G401.6 (cell line): ENCODE measurements around the gene P3H2.
A peak's percentile ranks its signal among the peaks of the same experiment; 100 is the strongest.

Experiments
- FAIRE-seq: peaks from 2 replicates; lab custom pipeline; 2012; peaks lifted over from hg19 to GRCh38; lab: Jason Lieb, UNC

The P3H2 gene

DNA sequence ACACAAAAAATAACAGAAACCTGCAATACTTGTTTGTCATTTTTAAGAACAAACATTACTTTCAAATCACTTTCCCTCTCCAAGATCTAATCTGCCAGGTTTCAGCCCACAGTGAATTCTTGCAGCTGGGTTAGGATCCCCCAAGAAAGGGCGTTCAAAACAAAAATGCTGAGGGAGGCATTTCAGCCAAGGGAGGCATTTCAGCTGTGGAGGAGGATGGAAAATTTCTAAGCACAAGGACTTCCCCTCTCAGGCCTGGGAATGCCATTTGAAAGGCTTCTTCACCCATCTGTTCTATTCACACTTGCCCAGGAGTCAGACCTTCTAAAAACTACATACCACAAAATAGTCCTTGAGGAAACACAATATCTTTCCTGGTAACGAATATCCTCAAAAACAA, 69.1 kb downstream of the P3H2 start:
- FAIRE-seq: peak; percentile 78

DNA sequence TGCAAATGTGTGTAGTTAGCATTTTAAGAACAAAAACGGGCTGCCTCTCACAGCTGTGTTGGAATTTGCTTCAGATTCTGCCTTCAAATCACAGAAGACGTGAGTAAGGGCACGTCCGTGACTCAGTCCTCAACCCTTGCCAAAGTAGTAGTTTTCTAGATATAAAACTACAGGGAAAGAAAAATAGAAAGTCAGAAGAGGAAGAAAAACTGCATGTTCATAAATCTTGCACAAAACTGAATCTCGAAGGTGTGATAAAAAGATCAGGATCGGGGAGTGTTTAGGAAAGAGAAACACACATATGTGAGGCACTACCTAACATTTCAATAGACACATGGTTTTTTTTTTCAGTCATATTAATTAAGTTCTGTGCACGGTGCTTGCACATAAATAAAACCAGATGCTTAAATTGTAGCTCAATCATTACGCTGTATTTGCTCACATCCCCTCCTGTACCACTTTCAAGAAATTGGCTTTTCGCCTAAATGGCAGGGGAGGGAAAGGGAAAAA, 71.7 kb downstream of the P3H2 start:
- FAIRE-seq: peak; percentile 27

- FAIRE-seq: peak; percentile 11
Observed at GRCh38 chr3:190044974-190045373, 75.7 kb downstream of the P3H2 start.

- FAIRE-seq: peak; percentile 47
Observed at GRCh38 chr3:190044142-190044541, 76.6 kb downstream of the P3H2 start.

- no peak for FAIRE-seq
Observed at GRCh38 chr3:190043741-190044140, 77.0 kb downstream of the P3H2 start.

DNA sequence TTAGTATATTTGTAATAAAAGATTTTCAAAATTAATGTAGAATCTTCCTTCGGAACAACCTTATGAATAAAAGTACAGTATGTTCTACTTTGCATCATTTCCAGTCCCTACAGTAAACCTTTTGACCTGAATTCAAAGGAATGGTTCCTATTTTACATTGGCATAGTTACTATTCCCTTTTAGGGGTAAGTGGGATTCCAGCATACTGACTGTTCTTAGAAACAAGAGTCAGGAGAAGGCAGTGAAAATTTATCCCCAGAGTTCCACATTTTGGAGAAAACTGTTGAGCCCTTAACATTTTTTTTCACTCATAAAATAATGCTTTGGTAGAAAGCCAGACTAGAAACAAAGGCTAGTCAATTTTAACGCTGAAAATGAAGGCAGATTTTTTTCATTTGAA, 78.1 kb downstream of the P3H2 start:
- peak; percentile 73 for FAIRE-seq

- peak; percentile 73 for FAIRE-seq
Observed at GRCh38 chr3:190041333-190042041, 79.2 kb downstream of the P3H2 start.

GRCh38 chr3:190040145-190040544, 80.6 kb downstream of the P3H2 start:
- FAIRE-seq: no peak

- FAIRE-seq: no peak
Observed at GRCh38 chr3:190038050-190038933, 82.4 kb downstream of the P3H2 start.

GRCh38 chr3:190036631-190037030, 84.1 kb downstream of the P3H2 start:
- FAIRE-seq: no peak

DNA sequence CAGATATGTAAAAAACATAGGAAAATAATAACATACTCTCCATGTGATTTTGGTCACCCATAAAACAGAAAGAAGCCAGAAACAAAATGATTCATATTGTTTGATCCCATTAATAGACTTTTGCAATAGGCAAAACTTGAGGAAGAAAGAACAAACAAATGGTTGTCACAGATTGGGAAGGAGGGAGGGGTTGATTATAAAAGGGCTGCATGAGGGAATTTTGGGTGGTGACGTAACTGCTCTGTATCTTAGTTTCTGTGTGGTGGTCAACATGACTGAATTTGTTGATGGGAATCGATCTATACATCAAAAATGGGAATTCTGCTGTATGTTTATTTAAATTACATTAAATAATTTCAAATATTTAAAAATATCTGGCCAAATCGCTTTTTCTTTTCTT, 86.3 kb downstream of the P3H2 start:
- FAIRE-seq: no peak

GRCh38 chr3:190032923-190033322, 87.8 kb downstream of the P3H2 start:
- no peak for FAIRE-seq

- peak; percentile 73 for FAIRE-seq
Observed at GRCh38 chr3:190031887-190032752, 88.6 kb downstream of the P3H2 start.

GRCh38 chr3:190027116-190027515, 93.6 kb downstream of the P3H2 start:
- FAIRE-seq: no peak

DNA sequence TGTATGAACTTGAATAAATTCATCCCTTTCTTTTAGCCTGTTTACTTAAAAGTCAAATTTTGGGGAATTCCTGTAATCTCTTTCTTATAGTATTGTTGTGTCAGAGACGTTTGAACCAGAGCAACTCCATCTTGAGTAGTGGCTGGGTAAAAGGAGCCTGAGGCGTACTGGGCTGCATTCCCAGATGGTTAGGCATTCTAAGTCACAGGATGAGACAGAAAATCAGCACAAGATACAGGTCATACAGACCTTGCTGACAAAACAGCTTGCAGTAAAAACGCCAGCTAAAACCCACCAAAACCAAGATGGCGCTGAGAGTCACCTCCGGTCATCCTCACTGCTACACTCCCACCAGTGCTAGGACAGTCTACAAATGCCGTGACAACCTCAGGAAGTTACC, 94.5 kb downstream of the P3H2 start:
- no peak for FAIRE-seq

DNA sequence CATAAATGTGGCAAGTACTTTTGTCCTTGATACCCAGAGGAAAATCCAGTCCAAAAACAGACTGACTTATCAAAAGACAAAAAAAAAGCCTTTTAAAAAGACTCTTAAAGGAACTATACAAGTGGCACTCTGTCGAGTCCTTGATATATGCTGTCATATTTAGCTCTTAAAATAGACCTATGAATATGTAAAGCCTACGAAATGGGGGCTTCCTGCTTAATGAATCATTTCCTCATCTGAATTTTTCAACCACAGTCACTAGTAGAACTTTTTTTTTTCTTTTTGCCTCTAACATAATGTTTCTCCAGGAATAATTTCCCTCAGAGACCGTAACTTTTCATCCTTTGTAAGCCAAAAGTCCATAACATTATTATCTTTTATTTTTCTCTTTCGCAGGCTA, 95.8 kb downstream of the P3H2 start:
- FAIRE-seq: no peak

- no peak for FAIRE-seq
Observed at GRCh38 chr3:190019844-190020243, 100.9 kb downstream of the P3H2 start.

GRCh38 chr3:190019006-190019405, 101.7 kb downstream of the P3H2 start:
- no peak for FAIRE-seq

DNA sequence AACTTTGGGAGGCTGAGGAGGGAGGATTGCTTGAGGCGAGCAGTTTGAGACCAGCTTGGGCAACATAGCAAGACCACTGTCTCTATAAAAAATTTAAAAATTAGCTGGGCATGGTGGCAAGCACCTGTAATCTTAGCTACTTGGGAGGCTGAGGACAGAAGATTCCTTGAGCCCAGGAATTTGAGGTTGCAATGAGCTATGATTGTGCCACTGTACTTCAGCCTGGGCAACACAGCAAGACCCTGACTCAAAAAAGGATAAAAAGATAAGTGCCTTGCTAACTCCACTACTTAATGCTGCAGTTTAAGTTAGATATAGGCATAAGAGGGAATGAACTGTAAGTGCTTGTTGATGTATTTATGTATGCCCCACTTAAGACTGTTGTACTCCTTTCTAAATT, 102.2 kb downstream of the P3H2 start:
- no peak for FAIRE-seq

DNA sequence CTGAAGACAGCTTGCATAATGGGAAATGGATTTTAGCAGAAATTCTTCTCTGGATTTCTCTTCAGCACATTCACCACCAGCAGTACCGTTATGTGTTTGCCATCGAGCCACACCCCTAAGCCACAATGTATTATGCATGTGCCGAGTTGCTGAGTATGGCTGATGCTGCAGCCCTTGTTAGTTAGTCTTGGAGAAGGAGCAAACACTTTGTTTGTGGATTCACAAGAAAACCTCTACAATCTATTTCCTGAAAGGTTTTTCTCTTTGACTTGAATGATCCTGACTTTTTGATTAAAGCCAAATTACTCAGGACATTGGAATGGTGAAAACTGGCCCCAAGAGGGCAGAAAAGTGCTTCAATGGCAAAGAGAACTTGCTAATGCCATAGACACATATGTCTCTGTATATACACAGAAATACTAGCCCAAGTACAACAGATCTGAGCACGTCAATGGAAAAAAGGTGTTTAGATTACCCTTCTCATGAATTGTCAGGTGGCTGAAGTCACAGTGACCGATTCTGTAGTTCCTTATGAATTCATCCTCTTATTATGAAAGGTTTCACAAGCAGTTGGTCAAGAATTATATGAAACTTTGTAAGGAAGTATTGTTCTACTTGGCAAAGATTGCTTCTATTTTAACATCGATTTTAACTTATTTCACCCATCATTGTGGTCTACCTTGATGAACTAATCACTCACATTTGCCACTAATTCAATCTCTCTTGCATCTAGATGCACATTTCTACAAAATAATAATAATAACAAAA, 103.0 kb downstream of the P3H2 start:
- FAIRE-seq: peak; percentile 98

DNA sequence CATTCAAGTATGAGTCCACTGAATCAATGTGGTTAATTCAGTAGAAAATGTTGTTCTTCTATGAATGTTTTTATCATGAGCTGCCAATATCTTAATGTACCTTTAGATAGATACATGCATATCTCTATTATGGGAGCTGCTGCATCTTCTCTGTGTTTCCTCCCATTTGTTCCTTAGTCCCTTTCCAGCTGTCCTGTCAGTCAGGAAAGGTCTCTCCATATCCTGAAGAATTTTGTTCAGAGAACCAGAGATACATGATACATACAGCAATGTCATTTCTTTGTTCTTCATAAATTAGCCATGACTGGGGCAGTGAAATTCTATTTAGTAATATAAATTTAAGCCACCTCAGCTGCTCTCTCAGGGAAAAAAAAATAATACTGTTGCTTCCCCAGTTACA, 103.7 kb downstream of the P3H2 start:
- FAIRE-seq: no peak

DNA sequence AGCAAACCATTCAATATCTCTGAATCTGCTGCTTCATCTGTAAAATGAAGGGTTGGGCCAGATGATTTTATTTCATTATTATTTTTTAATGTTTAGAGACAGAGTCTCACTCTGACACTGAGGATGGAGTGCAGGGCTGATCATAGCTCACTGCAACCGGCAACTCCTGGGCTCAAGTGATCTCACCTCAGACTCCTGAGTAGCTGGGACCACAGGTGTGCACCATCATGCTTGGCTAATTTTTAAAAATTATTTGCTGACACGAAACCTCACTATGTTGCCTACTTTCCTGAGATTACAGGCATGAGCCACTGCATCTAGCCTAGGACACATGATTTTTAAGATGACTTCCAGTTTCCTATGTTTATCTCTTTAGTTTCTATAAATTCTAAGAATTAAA, 105.8 kb downstream of the P3H2 start:
- FAIRE-seq: no peak
